ENCODE results near the gene CBX4.

Gene CBX4

GRCh38 chr17:79785017-79785899 is 54.0 kb downstream of the CBX4 start:
- no peak for DNase-seq

- no peak for DNase-seq
Observed at GRCh38 chr17:79784353-79785016, 54.8 kb downstream of the CBX4 start.

GRCh38 chr17:79783891-79784290 is 55.3 kb downstream of the CBX4 start:
- DNase-seq, result no peak
